K562 (cell line): ENCODE measurements around the gene MOGAT2. TPM values are rescaled to one million over a fixed set of nuclear protein-coding genes. Genes with fewer than 3 reads are reported as not detected.

ENCODE experiments used
- ATAC-seq: fragments of 200-7000 bp; cut with Tn5 transposase; 3 replicates; pipeline ENCODE4 v1.9.1; 2020; ENCODE audit warnings: moderate library complexity
- BruUV-seq: library from RNA; stranded (reverse); fragments of 400-500 nt; replicated peaks from 2 replicates; lab custom pipeline; 2021; lab: Mats Ljungman, UMichigan
- CTCF ChIA-PET: fragments of 300-600 bp; formaldehyde crosslinking; extraction: SDS; loops from one replicate; lab custom pipeline; 2021; ENCODE audit warnings: low intra/inter-chr PET ratio; lab: Yijun Ruan, JAX
- POLR2A ChIA-PET: fragments of 300-600, 350-650 bp; sonication (Branson Sonifier 250); formaldehyde crosslinking; extraction: SDS; loops from one replicate; lab custom pipeline; 2021; ENCODE audit warnings: antibody characterized with exemption, inconsistent platforms; lab: Yijun Ruan, JAX
- DNase-seq, 4 experiments: peaks; one replicate each; pipeline versions ENCODE4 v3.0.0 to v3.0.0-alpha.2; 2011 to 2018; ENCODE audit warnings: low spot score in 3 of 4, mixed read lengths in 3 of 4; ENCODE audit errors: extremely low read depth in 1 of 4
- FAIRE-seq: peaks from 2 replicates; lab custom pipeline; 2011; peaks lifted over from hg19 to GRCh38; lab: Jason Lieb, UNC
- H2AFZ ChIP-seq: 2 replicates; pipeline ENCODE4 v1.6.0; 2011; ENCODE audit warnings: low read depth, low read length, control low read depth, inconsistent platforms
- H3K27ac ChIP-seq: fragments of 200-600 bp; 3 replicates; pipeline ENCODE4 v1.8.0; 2011; ENCODE audit warnings: low read depth, mild to moderate bottlenecking, control low read depth, inconsistent platforms, low read length, moderate library complexity, mixed read lengths; ENCODE audit errors: extremely low read depth
- H3K27me3 ChIP-seq, 2 experiments: fragments of 300-600 bp in 1 of 2; 2 replicates in 1 of 2; 3 replicates in 1 of 2; pipeline versions ENCODE4 v1.6.0 to v1.8.0; 2011; ENCODE audit warnings: inconsistent platforms in 2 of 2, low read length in 2 of 2, mild to moderate bottlenecking in 1 of 2, mixed read lengths in 1 of 2, moderate library complexity in 1 of 2; ENCODE audit not compliant: control insufficient read depth in 2 of 2, insufficient read depth in 2 of 2
- H3K36me3 ChIP-seq: fragments of 300-600 bp; 3 replicates; pipeline ENCODE4 v1.8.0; 2011; ENCODE audit warnings: mild to moderate bottlenecking, low read length, inconsistent platforms; ENCODE audit not compliant: control insufficient read depth, insufficient read depth
- H3K4me1 ChIP-seq, 2 experiments: fragments of 200-600 bp in 1 of 2; replicated peaks in 1 of 2; 2 replicates in 1 of 2; 3 replicates in 1 of 2; pipeline versions ENCODE4 v1.5.1 to v1.8.0; 2011; ENCODE audit warnings: inconsistent platforms in 2 of 2, low read length in 2 of 2, mild to moderate bottlenecking in 1 of 2, mixed read lengths in 1 of 2, moderate library complexity in 1 of 2; ENCODE audit not compliant: control insufficient read depth in 2 of 2, insufficient read depth in 2 of 2
- H3K4me2 ChIP-seq: 2 replicates; pipeline ENCODE4 v1.6.1; 2011; ENCODE audit warnings: low read length, control low read depth, inconsistent platforms, mixed read lengths; ENCODE audit not compliant: insufficient read depth
- H3K4me3 ChIP-seq: fragments of 200-600 bp; sonication (generic), shearing (Covaris generic); 2 replicates; pipeline ENCODE4 v1.5.1; 2016; ENCODE audit warnings: control low read depth, inconsistent platforms
- H3K79me2 ChIP-seq: fragments of 200-600 bp; 3 replicates; pipeline ENCODE4 v1.8.0; 2011; ENCODE audit warnings: low read length, inconsistent platforms; ENCODE audit not compliant: control insufficient read depth, insufficient read depth
- H3K9ac ChIP-seq, 2 experiments: 2 replicates each; pipeline versions ENCODE4 v1.6.0 to v1.6.1; 2011; ENCODE audit warnings: low read depth in 2 of 2, low read length in 2 of 2, control low read depth in 1 of 2, inconsistent platforms in 1 of 2, mild to moderate bottlenecking in 1 of 2, mixed read lengths in 1 of 2; ENCODE audit not compliant: insufficient read depth in 1 of 2
- H3K9me1 ChIP-seq: one replicate; pipeline ENCODE4 v1.6.0; 2011; ENCODE audit warnings: inconsistent platforms, mild to moderate bottlenecking, low read length, moderate library complexity; ENCODE audit not compliant: control insufficient read depth, insufficient read depth
- H3K9me3 ChIP-seq: replicated peaks from 2 replicates; pipeline ENCODE4 v1.5.1; 2011; ENCODE audit warnings: low read depth, low read length, inconsistent platforms; ENCODE audit not compliant: control insufficient read depth, insufficient read depth
- H4K20me1 ChIP-seq: replicated peaks from 2 replicates; pipeline ENCODE4 v1.6.1; 2011; ENCODE audit warnings: low read length, inconsistent platforms, mixed read lengths; ENCODE audit not compliant: control insufficient read depth, insufficient read depth
- BCL6 ChIP-seq: fragments of 250-450 bp; sonication (Bioruptor Pico); IDR thresholded peaks from 2 replicates; pipeline ENCODE4 v1.4.0; 2020
- FOXJ3 ChIP-seq: sonication (generic); formaldehyde crosslinking; IDR thresholded peaks from 2 replicates; pipeline ENCODE4 v1.4.0; 2020; ENCODE audit warnings: mild to moderate bottlenecking, missing genetic modification reagents
- HMG20B ChIP-seq: fragments of 250-450 bp; sonication (Bioruptor Pico); IDR thresholded peaks from 2 replicates; pipeline ENCODE4 v1.5.0; 2021; ENCODE audit warnings: mild to moderate bottlenecking
- MED1 ChIP-seq: sonication (generic); formaldehyde crosslinking; IDR thresholded peaks from 2 replicates; pipeline ENCODE4 v1.8.1; 2023; ENCODE audit warnings: missing genetic modification reagents, borderline replicate concordance
- NFIC ChIP-seq: fragments of 450-650 bp; IDR thresholded peaks from 2 replicates; pipeline ENCODE4 v1.6.1; 2017; ENCODE audit warnings: mild to moderate bottlenecking, inconsistent platforms
- POLR2B ChIP-seq: fragments of 450-650 bp; IDR thresholded peaks from 2 replicates; pipeline ENCODE4 v1.6.1; 2018; ENCODE audit warnings: low read depth; ENCODE audit not compliant: partially characterized antibody
- RERE ChIP-seq: sonication (generic); formaldehyde crosslinking; IDR thresholded peaks from 2 replicates; pipeline ENCODE4 v1.8.0; 2023; ENCODE audit warnings: missing genetic modification reagents, mild to moderate bottlenecking, borderline replicate concordance
- SP2 ChIP-seq: IDR thresholded peaks from 2 replicates; pipeline ENCODE4 v1.6.1; 2011; ENCODE audit warnings: mild to moderate bottlenecking, low read depth, low read length, moderate library complexity; ENCODE audit not compliant: poor library complexity, severe bottlenecking; ENCODE audit errors: extremely low read depth
- ZBTB17 ChIP-seq: fragments of 450-650 bp; formaldehyde crosslinking; IDR thresholded peaks from 2 replicates; pipeline ENCODE4 v1.4.0; 2020; ENCODE audit warnings: mild to moderate bottlenecking
- ZFPM2 ChIP-seq: fragments of 250-450 bp; sonication (Bioruptor Pico); IDR thresholded peaks from 2 replicates; pipeline ENCODE4 v1.5.1; 2022; ENCODE audit warnings: mild to moderate bottlenecking
- ZFX ChIP-seq: sonication (generic); formaldehyde crosslinking; IDR thresholded peaks from 2 replicates; pipeline ENCODE4 v1.8.0; 2022; ENCODE audit warnings: mild to moderate bottlenecking, missing genetic modification reagents, moderate library complexity
- WGBS: fragments of 100-300 bp; shearing (Covaris generic); methylation state at CpG from one replicate; pipeline ENCODE4 v1.1.6; 2016; ENCODE audit warnings: low coverage, mixed read lengths; ENCODE audit not compliant: insufficient coverage; ENCODE audit errors: missing lambda C conversion rate; 5-methylcytosine and 5-hydroxymethylcytosine counted together
- in situ Hi-C: fragments of 300-500 bp; cut with MboI; formaldehyde crosslinking; loops from 4 replicates; pipeline ENCODE4 v1.15.0; 2018; ENCODE audit warnings: inconsistent platforms, mixed read lengths
- intact Hi-C: fragments of 100-400 bp; cut with micrococcal nuclease; formaldehyde crosslinking; loops from 2 replicates; pipeline ENCODE4 v1.14.2; 2022
- polyA plus RNA-seq, 8 experiments: library from polyadenylated mRNA; depleted of rRNA in 4 of 8; stranded (reverse) in 5 of 8; unstranded in 3 of 8; fragments of >200 nt; fragmentation: Nextera tagmentation in 2 of 8; fragmentation: Illumina TruSeq in 1 of 8; extraction: Ambion mirVana in 2 of 8; extraction: Trizol in 1 of 8; gene quantifications; 2 replicates each; pipeline versions ENCODE4 v1.2.1 to v1.2.3, GENCODE V29; 2011 to 2014; ENCODE audit warnings: inconsistent platforms in 1 of 8, missing spikeins in 1 of 8
- total RNA-seq, 7 experiments: library from RNA; depleted of rRNA in 6 of 7; stranded (reverse); fragments of >200 nt in 6 of 7; fragmentation: Illumina TruSeq in 2 of 7; extraction: Trizol in 2 of 7; gene quantifications; 2 replicates each; pipeline versions ENCODE4 v1.2.1 to v1.2.3, GENCODE V29; 2011 to 2021; ENCODE audit warnings: low replicate concordance in 1 of 7
- TF ChIP-seq, protein P1 (sequence below): fragments of 450-650 bp; IDR thresholded peaks from 2 replicates; pipeline ENCODE4 v1.6.1; 2016; ENCODE audit warnings: mild to moderate bottlenecking

Gene MOGAT2
- total and polyA plus RNA-seq, 9 of the 15 experiments (the other 6 are each of a cell fraction or from before 2014, with no cell fraction given), result 0.09 TPM; not detected in 7

GRCh38 chr11:75679566-75679965 lies 38.1 kb upstream of the MOGAT2 start:
- POLR2A ChIA-PET, result interaction anchor here (0.7 kb wide), 1 partner anchor 40 kb away, joined by 3 read pairs; no protein-coding TSS in a partner anchor
- in situ Hi-C loops (no loop called here), intact Hi-C loops (no loop called here)
- peaks cover 16 to 22% of the 10 kb centered on the region in 2 experiments for H3K27me3 ChIP-seq
- H3K79me2 ChIP-seq, result no peaks in the 10 kb centered on the region
- FAIRE-seq (no peak), ATAC-seq (no peak), DNase-seq (no peak)
- H3K36me3 ChIP-seq, result no peaks in the 10 kb centered on the region
- no peaks in the 10 kb centered on the region for H4K20me1 ChIP-seq
- no peak overlapping the region for H3K27ac ChIP-seq
- CTCF ChIA-PET, result no interaction called here
- no peak overlapping the region for H3K4me2 ChIP-seq
- H3K9ac ChIP-seq, result no peak overlapping the region
- no peaks in the 10 kb centered on the region for H3K9me3 ChIP-seq
- no TSS peak for BruUV-seq
- H3K4me3 ChIP-seq, result no peak overlapping the region
- no peaks in the 10 kb centered on the region for H3K9me1 ChIP-seq
- peaks cover 0 to 12% of the 10 kb centered on the region in 2 experiments; a peak in 2 of 5 replicates for H3K4me1 ChIP-seq
- H2AFZ ChIP-seq, result no peak overlapping the region
- WGBS, result 18% methylated on average over 11 of the region's 11 CpGs
- no peak for TF ChIP-seq RERE
- no peak for TF ChIP-seq SP2
- no peak for TF ChIP-seq NFIC
- no peak for TF ChIP-seq ZFX (CRISPR knock-in tag)
- no peak for TF ChIP-seq HMG20B
- TF ChIP-seq BCL6 (CRISPR knock-in tag), result no peak
- TF ChIP-seq FOXJ3 (CRISPR knock-in tag), result no peak
- TF ChIP-seq POLR2B, result no peak
- TF ChIP-seq ZBTB17 (CRISPR knock-in tag), result no peak
- TF ChIP-seq, protein P1, sequence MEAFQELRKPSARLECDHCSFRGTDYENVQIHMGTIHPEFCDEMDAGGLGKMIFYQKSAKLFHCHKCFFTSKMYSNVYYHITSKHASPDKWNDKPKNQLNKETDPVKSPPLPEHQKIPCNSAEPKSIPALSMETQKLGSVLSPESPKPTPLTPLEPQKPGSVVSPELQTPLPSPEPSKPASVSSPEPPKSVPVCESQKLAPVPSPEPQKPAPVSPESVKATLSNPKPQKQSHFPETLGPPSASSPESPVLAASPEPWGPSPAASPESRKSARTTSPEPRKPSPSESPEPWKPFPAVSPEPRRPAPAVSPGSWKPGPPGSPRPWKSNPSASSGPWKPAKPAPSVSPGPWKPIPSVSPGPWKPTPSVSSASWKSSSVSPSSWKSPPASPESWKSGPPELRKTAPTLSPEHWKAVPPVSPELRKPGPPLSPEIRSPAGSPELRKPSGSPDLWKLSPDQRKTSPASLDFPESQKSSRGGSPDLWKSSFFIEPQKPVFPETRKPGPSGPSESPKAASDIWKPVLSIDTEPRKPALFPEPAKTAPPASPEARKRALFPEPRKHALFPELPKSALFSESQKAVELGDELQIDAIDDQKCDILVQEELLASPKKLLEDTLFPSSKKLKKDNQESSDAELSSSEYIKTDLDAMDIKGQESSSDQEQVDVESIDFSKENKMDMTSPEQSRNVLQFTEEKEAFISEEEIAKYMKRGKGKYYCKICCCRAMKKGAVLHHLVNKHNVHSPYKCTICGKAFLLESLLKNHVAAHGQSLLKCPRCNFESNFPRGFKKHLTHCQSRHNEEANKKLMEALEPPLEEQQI, result no peak
- no peak for TF ChIP-seq ZFPM2
- TF ChIP-seq MED1 (CRISPR knock-in tag), result no peak
